Calu3 (cell line): ENCODE results near the gene ZNF683. TPM values are rescaled to one million over a fixed set of nuclear protein-coding genes. Genes with fewer than 3 reads are reported as not detected.
"Not testable (repeated sequence)": the region's sequence is repeated elsewhere in the genome, so short reads cannot be mapped to it uniquely, and the experiment has no call there.

Experiments used
- BruUV-seq: library from RNA; stranded (reverse); fragments of 400-500 nt; replicated peaks from 2 replicates; lab custom pipeline; 2021; lab: Mats Ljungman, UMichigan
- CTCF ChIA-PET: fragments of 300-600 bp; sonication (Branson Sonifier 250); formaldehyde crosslinking; loops from one replicate; lab custom pipeline; 2022; ENCODE audit warnings: antibody characterized with exemption; lab: Charles Lee
- DNase-seq: peaks from one replicate; pipeline ENCODE4 v3.0.0; 2022
- H3K27ac Mint-ChIP-seq: one replicate; pipeline ENCODE4 v1.8.0; 2022; ENCODE audit warnings: mixed read lengths; ENCODE audit not compliant: unreplicated experiment
- H3K27me3 Mint-ChIP-seq: one replicate; pipeline ENCODE4 v1.8.0; 2022; ENCODE audit warnings: mixed read lengths; ENCODE audit not compliant: unreplicated experiment
- H3K36me3 Mint-ChIP-seq: one replicate; pipeline ENCODE4 v1.8.0; 2022; ENCODE audit warnings: mild to moderate bottlenecking, moderate library complexity, mixed read lengths; ENCODE audit not compliant: insufficient read depth, unreplicated experiment
- H3K4me1 Mint-ChIP-seq: one replicate; pipeline ENCODE4 v1.8.0; 2022; ENCODE audit warnings: mild to moderate bottlenecking, low read depth, mixed read lengths; ENCODE audit not compliant: unreplicated experiment
- H3K4me3 Mint-ChIP-seq: one replicate; pipeline ENCODE4 v1.8.0; 2022; ENCODE audit warnings: mild to moderate bottlenecking, low read depth, moderate library complexity, mixed read lengths; ENCODE audit not compliant: unreplicated experiment
- H3K9me3 Mint-ChIP-seq: one replicate; pipeline ENCODE4 v1.8.0; 2022; ENCODE audit warnings: low read depth, mixed read lengths; ENCODE audit not compliant: unreplicated experiment
- CTCF ChIP-seq: fragments of 200-600 bp; IDR thresholded peaks from one replicate; pipeline ENCODE4 v1.8.0; 2022; ENCODE audit warnings: antibody characterized with exemption; ENCODE audit not compliant: unreplicated experiment
- intact Hi-C: fragments of 100-400 bp; cut with micrococcal nuclease; formaldehyde crosslinking; loops from one replicate; pipeline ENCODE4 v1.10.0; 2022; ENCODE audit not compliant: unreplicated experiment
- total RNA-seq: library from RNA; stranded (reverse); gene quantifications from 2 replicates; pipeline ENCODE4 v1.2.3, GENCODE V29; 2022

ZNF683 gene
- total RNA-seq, 1 experiment from 2014 or later = not detected

- Mint-ChIP-seq H3K4me1 (peaks cover 16% of the 10 kb centered on the region), H3K27ac (no peak overlapping the region), H3K4me3 (no peak overlapping the region), H3K36me3 (no peaks in the 10 kb centered on the region), H3K27me3 (peaks cover 28% of the 10 kb centered on the region), H3K9me3 (no peaks in the 10 kb centered on the region)
- CTCF ChIA-PET = interaction anchor here (0.6 to 1.2 kb wide), 4 partner anchors 30 to 246 kb away, joined by 3 to 8 read pairs (median 4); no protein-coding TSS in a partner anchor
- no peak for TF ChIP-seq CTCF
- DNase-seq = peak; percentile 39
- intact Hi-C loops = loop anchor here (10.0 kb wide), 1 partner anchor 117 kb away; no protein-coding TSS in a partner anchor
- no TSS peak for BruUV-seq
Observed at GRCh38 chr1:26391450-26391849, 18.9 kb upstream of the ZNF683 start.

- no peaks in the 10 kb centered on the region for H3K9me3 Mint-ChIP-seq
- CTCF ChIA-PET = interaction anchor here (0.6 kb wide), 1 partner anchor 113 kb away, joined by 3 read pairs; no protein-coding TSS in a partner anchor
- peaks cover 28% of the 10 kb centered on the region for H3K27me3 Mint-ChIP-seq
- no peak overlapping the region for H3K27ac Mint-ChIP-seq
- TF ChIP-seq CTCF = no peak
- H3K4me1 Mint-ChIP-seq = peaks cover 16% of the 10 kb centered on the region
- intact Hi-C loops = loop anchor here (10.0 kb wide), 1 partner anchor 115 kb away; no protein-coding TSS in a partner anchor
- H3K36me3 Mint-ChIP-seq = no peaks in the 10 kb centered on the region
- H3K4me3 Mint-ChIP-seq = no peak overlapping the region
- DNase-seq = no peak
- BruUV-seq = no TSS peak
Observed at GRCh38 chr1:26389604-26390247, 17.2 kb upstream of the ZNF683 start.

- Mint-ChIP-seq H3K9me3 (no peaks in the 10 kb centered on the region), H3K27me3 (peaks cover 35% of the 10 kb centered on the region), H3K36me3 (no peaks in the 10 kb centered on the region), H3K27ac (no peak overlapping the region), H3K4me1 (peaks cover 16% of the 10 kb centered on the region), H3K4me3 (no peak overlapping the region)
- no TSS peak for BruUV-seq
- intact Hi-C loops = no loop called here
- no peak for TF ChIP-seq CTCF
- no peak for DNase-seq
- CTCF ChIA-PET = no interaction called here
Observed at GRCh38 chr1:26388791-26389445, 16.4 kb upstream of the ZNF683 start.

- no peak for TF ChIP-seq CTCF
- peak; percentile 62 for DNase-seq
- BruUV-seq = no TSS peak
- H3K9me3 Mint-ChIP-seq = no peaks in the 10 kb centered on the region
- H3K36me3 Mint-ChIP-seq = no peaks in the 10 kb centered on the region
- CTCF ChIA-PET = no interaction called here
- H3K4me1 Mint-ChIP-seq = peaks cover 16% of the 10 kb centered on the region
- H3K4me3 Mint-ChIP-seq = no peak overlapping the region
- H3K27me3 Mint-ChIP-seq = peaks cover 23% of the 10 kb centered on the region
- intact Hi-C loops = no loop called here
- H3K27ac Mint-ChIP-seq = no peak overlapping the region
Observed at GRCh38 chr1:26387447-26387846, 14.9 kb upstream of the ZNF683 start.

- BruUV-seq, DNase-seq, H3K27me3 Mint-ChIP-seq, H3K27ac Mint-ChIP-seq, H3K4me1 Mint-ChIP-seq, intact Hi-C loops, H3K9me3 Mint-ChIP-seq, H3K4me3 Mint-ChIP-seq, CTCF ChIA-PET, H3K36me3 Mint-ChIP-seq: not testable (repeated sequence)
Observed at GRCh38 chr1:26385063-26385462, 12.5 kb upstream of the ZNF683 start.
